GM18499 (cell line): Measurements from ENCODE around the gene ANO4.
"Not testable (repeated sequence)": the region's sequence is repeated elsewhere in the genome, so short reads cannot be mapped to it uniquely, and the experiment has no call there.

Source experiments
- ATAC-seq: cut with Tn5 transposase; IDR thresholded peaks from one replicate; pipeline ENCODE4 v1.9.1; 2021; ENCODE audit warnings: moderate number of reproducible peaks; ENCODE audit not compliant: insufficient read depth, unreplicated experiment

ANO4 gene

GRCh38 chr12:100867639-100868393 is 73.2 kb downstream of the ANO4 start:
- ATAC-seq: no peak

GRCh38 chr12:100868487-100868886 is 73.9 kb downstream of the ANO4 start:
- no peak for ATAC-seq

GRCh38 chr12:100871195-100871734 is 76.7 kb downstream of the ANO4 start:
- no peak for ATAC-seq

GRCh38 chr12:100875156-100875555 is 80.6 kb downstream of the ANO4 start:
- no peak for ATAC-seq

- no peak for ATAC-seq
Observed at GRCh38 chr12:100875771-100876170, 81.2 kb downstream of the ANO4 start.

GRCh38 chr12:100877776-100878175 is 83.2 kb downstream of the ANO4 start:
- ATAC-seq: no peak

GRCh38 chr12:100895192-100895591 is 100.6 kb downstream of the ANO4 start:
- no peak for ATAC-seq

- no peak for ATAC-seq
Observed at GRCh38 chr12:100896192-100896591, 101.6 kb downstream of the ANO4 start.

GRCh38 chr12:100897240-100897639 is 102.7 kb downstream of the ANO4 start:
- ATAC-seq: no peak

GRCh38 chr12:100899301-100899700 is 104.7 kb downstream of the ANO4 start:
- ATAC-seq: no peak

GRCh38 chr12:100900808-100901207 is 106.2 kb downstream of the ANO4 start:
- ATAC-seq: no peak

GRCh38 chr12:100901266-100901665 is 106.7 kb downstream of the ANO4 start:
- ATAC-seq: no peak

- ATAC-seq: no peak
Observed at GRCh38 chr12:100904270-100904669, 109.7 kb downstream of the ANO4 start.

- ATAC-seq: no peak
Observed at GRCh38 chr12:100908501-100908900, 113.9 kb downstream of the ANO4 start.

GRCh38 chr12:100913872-100914592 is 119.5 kb downstream of the ANO4 start:
- no peak for ATAC-seq

GRCh38 chr12:100919116-100919515 is 124.5 kb downstream of the ANO4 start:
- ATAC-seq: no peak

GRCh38 chr12:100920493-100920892 is 125.9 kb downstream of the ANO4 start:
- ATAC-seq: no peak

- no peak for ATAC-seq
Observed at GRCh38 chr12:100926669-100927248, 132.2 kb downstream of the ANO4 start.

- ATAC-seq: no peak
Observed at GRCh38 chr12:100927826-100928225, 133.2 kb downstream of the ANO4 start.

GRCh38 chr12:100932571-100932970 is 138.0 kb downstream of the ANO4 start:
- ATAC-seq: no peak

GRCh38 chr12:100933531-100933930 is 139.0 kb downstream of the ANO4 start:
- ATAC-seq: not testable (repeated sequence)
